GM12878 (cell line): ENCODE data around the gene RBM41. TPM values are rescaled to one million over a fixed set of nuclear protein-coding genes. Genes with fewer than 3 reads are reported as not detected.

ENCODE experiments used
- ATAC-seq: fragments of 200-7000 bp; cut with Tn5 transposase; 3 replicates; pipeline ENCODE4 v1.9.1; 2020; ENCODE audit warnings: mild to moderate bottlenecking, moderate library complexity
- BruUV-seq: library from RNA; stranded (reverse); fragments of 400-500 nt; replicated peaks from 2 replicates; lab custom pipeline; 2021; lab: Mats Ljungman, UMichigan
- CTCF ChIA-PET: fragments of 300-600 bp; sonication (Branson Sonifier 250); formaldehyde crosslinking; extraction: SDS; loops from one replicate; lab custom pipeline; 2021; ENCODE audit warnings: inconsistent platforms; lab: Yijun Ruan, JAX
- POLR2A ChIA-PET: fragments of 350-600 bp; formaldehyde crosslinking; extraction: SDS; loops from one replicate; lab custom pipeline; 2021; ENCODE audit warnings: inconsistent platforms; lab: Charles Lee
- RAD21 ChIA-PET: fragments of 300-600 bp; sonication (Branson Sonifier 250); formaldehyde crosslinking; loops from one replicate; lab custom pipeline; 2023; ENCODE audit warnings: antibody characterized with exemption; ENCODE audit not compliant: unreplicated experiment; lab: Charles Lee
- SMC1A ChIA-PET: fragments of 300-600 bp; sonication (Branson Sonifier 250); formaldehyde crosslinking; loops from one replicate; lab custom pipeline; 2023; ENCODE audit not compliant: unreplicated experiment, uncharacterized antibody; lab: Charles Lee
- DNase-seq: peaks from one replicate; pipeline ENCODE4 v3.0.0-alpha.2; 2011; ENCODE audit warnings: low read depth, low spot score
- FAIRE-seq: peaks from 3 replicates; lab custom pipeline; 2011; peaks lifted over from hg19 to GRCh38; lab: Jason Lieb, UNC
- H2AFZ ChIP-seq: 2 replicates; pipeline ENCODE4 v1.6.0; 2011; ENCODE audit warnings: low read depth, low read length, control low read depth; ENCODE audit not compliant: control insufficient read depth
- H3K27ac ChIP-seq: 2 replicates; pipeline ENCODE4 v1.5.1; 2011; ENCODE audit warnings: control low read depth; ENCODE audit not compliant: control insufficient read depth, insufficient read depth
- H3K27me3 ChIP-seq, 2 experiments: replicated peaks in 1 of 2; 2 replicates each; pipeline versions ENCODE4 v1.6.0 to v1.6.1; 2011; ENCODE audit warnings: low read length in 1 of 2; ENCODE audit not compliant: control insufficient read depth in 2 of 2, insufficient read depth in 2 of 2
- H3K36me3 ChIP-seq, 2 experiments: 2 replicates each; pipeline ENCODE4 v1.5.1; 2011; ENCODE audit warnings: low read length in 1 of 2; ENCODE audit not compliant: control insufficient read depth in 2 of 2, insufficient read depth in 2 of 2
- H3K4me1 ChIP-seq: 2 replicates; pipeline ENCODE4 v1.6.1; 2011; ENCODE audit warnings: mild to moderate bottlenecking, low read length, moderate library complexity, mixed read lengths; ENCODE audit not compliant: control insufficient read depth, insufficient read depth
- H3K4me2 ChIP-seq: 2 replicates; pipeline ENCODE4 v1.6.0; 2011; ENCODE audit warnings: control low read depth; ENCODE audit not compliant: control insufficient read depth, insufficient read depth
- H3K4me3 ChIP-seq: fragments of 200-600 bp; sonication (generic); 2 replicates; pipeline ENCODE4 v1.5.1; 2016
- H3K79me2 ChIP-seq: 2 replicates; pipeline ENCODE4 v1.6.0; 2011; ENCODE audit warnings: low read length; ENCODE audit not compliant: control insufficient read depth, insufficient read depth
- H3K9ac ChIP-seq: 2 replicates; pipeline ENCODE4 v1.8.0; 2011; ENCODE audit warnings: low read length, control low read depth, mixed read lengths; ENCODE audit not compliant: control insufficient read depth, insufficient read depth
- H3K9me3 ChIP-seq: replicated peaks from 3 replicates; pipeline ENCODE4 v1.5.1; 2011; ENCODE audit warnings: mild to moderate bottlenecking, low read length; ENCODE audit not compliant: control insufficient read depth, insufficient read depth
- H4K20me1 ChIP-seq: 2 replicates; pipeline ENCODE4 v1.6.0; 2011; ENCODE audit not compliant: control insufficient read depth, insufficient read depth
- ATF7 ChIP-seq: fragments of 450-650 bp; IDR thresholded peaks from 2 replicates; pipeline ENCODE4 v1.6.1; 2016; ENCODE audit warnings: low read depth, mild to moderate bottlenecking
- BACH1 ChIP-seq: fragments of 450-650 bp; IDR thresholded peaks from 2 replicates; pipeline ENCODE4 v1.6.1; 2017; ENCODE audit warnings: mild to moderate bottlenecking, borderline replicate concordance
- BRCA1 ChIP-seq: IDR thresholded peaks from 2 replicates; pipeline ENCODE4 v1.6.1; 2011; ENCODE audit warnings: low read depth, low read length, improper control_type of control experiment
- CHD2 ChIP-seq: IDR thresholded peaks from 2 replicates; pipeline ENCODE4 v1.6.1; 2011; ENCODE audit warnings: low read depth, low read length, improper control_type of control experiment, borderline replicate concordance
- CREM ChIP-seq: IDR thresholded peaks from 2 replicates; pipeline ENCODE4 v1.6.1; 2014; ENCODE audit warnings: antibody characterized with exemption, low read depth
- EGR1 ChIP-seq, 2 experiments: IDR thresholded peaks; 1 replicate in 1 of 2; 2 replicates in 1 of 2; pipeline ENCODE4 v1.6.1; 2011 to 2012; ENCODE audit warnings: low read depth in 2 of 2, low read length in 2 of 2, borderline replicate concordance in 1 of 2, mild to moderate bottlenecking in 1 of 2, moderate library complexity in 1 of 2
- HDAC2 ChIP-seq: fragments of 200-600 bp; sonication (generic); IDR thresholded peaks from 2 replicates; pipeline ENCODE4 v1.6.1; 2017
- MEF2A ChIP-seq: IDR thresholded peaks from 2 replicates; pipeline ENCODE4 v1.6.1; 2011; ENCODE audit warnings: low read depth, mild to moderate bottlenecking, low read length, moderate library complexity; ENCODE audit not compliant: insufficient read depth
- MXI1 ChIP-seq: fragments of 150-350 bp; IDR thresholded peaks from 2 replicates; pipeline ENCODE4 v1.6.1; 2011; ENCODE audit warnings: low read depth, mild to moderate bottlenecking, inconsistent platforms, low read length, improper control_type of control experiment
- NRF1 ChIP-seq: conservative IDR thresholded peaks from 2 replicates; pipeline ENCODE4 v1.6.1; 2011; ENCODE audit warnings: mild to moderate bottlenecking, low read depth, low read length, improper control_type of control experiment
- POLR2A ChIP-seq: IDR thresholded peaks from 2 replicates; pipeline ENCODE4 v1.6.1; 2011; ENCODE audit warnings: low read depth, mild to moderate bottlenecking, low read length
- POLR2AphosphoS2 ChIP-seq: IDR thresholded peaks from 2 replicates; pipeline ENCODE4 v1.6.1; 2011; ENCODE audit warnings: low read depth, mild to moderate bottlenecking, low read length, improper control_type of control experiment, moderate library complexity
- RUNX3 ChIP-seq: IDR thresholded peaks from 2 replicates; pipeline ENCODE4 v1.6.1; 2012; ENCODE audit warnings: low read length, inconsistent platforms
- SMAD1 ChIP-seq: fragments of 450-650 bp; IDR thresholded peaks from 2 replicates; pipeline ENCODE4 v1.6.1; 2018; ENCODE audit warnings: mild to moderate bottlenecking, low read depth; ENCODE audit not compliant: partially characterized antibody
- YBX1 ChIP-seq: fragments of 450-650 bp; IDR thresholded peaks from 2 replicates; pipeline ENCODE4 v1.6.1; 2016; ENCODE audit warnings: antibody characterized with exemption
- WGBS: methylation state at CpG from one replicate; pipeline ENCODE4 v1.1.6; 2016; ENCODE audit warnings: low lambda C conversion rate; ENCODE audit not compliant: insufficient replicate concordance, insufficient coverage; ENCODE audit errors: missing lambda C conversion rate; 5-methylcytosine and 5-hydroxymethylcytosine counted together
- in situ Hi-C: fragments of 300-500 bp; cut with MboI; formaldehyde crosslinking; loops from 9 replicates; pipeline ENCODE4 v1.14.3; 2018; ENCODE audit warnings: mixed read lengths
- intact Hi-C: fragments of 100-400 bp; cut with micrococcal nuclease; formaldehyde crosslinking; loops from one replicate; pipeline ENCODE4 v1.14.2; 2022; ENCODE audit not compliant: unreplicated experiment
- polyA plus RNA-seq, 11 experiments: library from polyadenylated mRNA; depleted of rRNA in 4 of 11; unstranded in 6 of 11; stranded (reverse) in 5 of 11; fragments of >200 nt; fragmentation: Nextera tagmentation in 4 of 11; fragmentation: Illumina TruSeq in 1 of 11; extraction: Ambion mirVana in 4 of 11; extraction: Trizol in 1 of 11; gene quantifications; 1 replicate in 1 of 11; 2 replicates in 10 of 11; pipeline versions ENCODE4 v1.2.1 to v1.2.3, GENCODE V29; 2011 to 2016; ENCODE audit warnings: inconsistent platforms in 2 of 11, missing spikeins in 2 of 11, low read depth in 1 of 11
- total RNA-seq, 4 experiments: library from RNA; depleted of rRNA in 3 of 4; stranded (reverse); fragments of >200 nt in 3 of 4; fragmentation: Illumina TruSeq in 1 of 4; extraction: Trizol in 1 of 4; gene quantifications; 2 replicates each; pipeline versions ENCODE4 v1.2.1 to v1.2.3, GENCODE V29; 2013 to 2021
- TF ChIP-seq, protein P1 (sequence below): fragments of 450-650 bp; IDR thresholded peaks from 2 replicates; pipeline ENCODE4 v1.6.1; 2017; ENCODE audit warnings: mild to moderate bottlenecking, low read depth, inconsistent platforms; ENCODE audit not compliant: poor library complexity, severe bottlenecking
- TF ChIP-seq, protein P2 (sequence below): fragments of 450-650 bp; IDR thresholded peaks from 2 replicates; pipeline ENCODE4 v1.6.1; 2014; ENCODE audit warnings: mild to moderate bottlenecking
- TF ChIP-seq, protein P3 (sequence below): fragments of 450-650 bp; formaldehyde crosslinking; IDR thresholded peaks from 2 replicates; pipeline ENCODE4 v1.5.0; 2022; ENCODE audit warnings: mild to moderate bottlenecking, missing genetic modification characterization

Gene RBM41
- total and polyA plus RNA-seq, 10 of the 15 experiments (the other 5 are each of a cell fraction or from before 2014, with no cell fraction given) = 7.7 to 19.1 (median 13.7) TPM

DNA sequence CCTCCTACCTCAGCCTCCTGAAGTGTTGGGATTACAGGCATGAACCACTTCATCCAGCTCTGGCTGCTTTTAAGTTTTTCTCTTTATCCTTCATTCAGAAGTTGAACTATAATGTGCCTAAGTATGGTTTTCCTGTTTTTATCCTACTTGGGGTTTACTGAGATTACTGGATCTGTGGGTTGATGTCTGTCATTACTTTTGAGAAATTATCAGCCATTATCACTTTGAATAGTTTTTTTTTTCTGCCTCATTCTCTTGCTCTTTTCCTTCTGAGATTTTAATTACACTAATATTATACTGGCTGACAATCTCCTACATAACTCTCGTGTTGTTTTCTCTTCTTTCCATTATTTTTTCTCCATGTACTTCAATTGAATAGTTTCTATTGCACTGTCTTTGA is 71.0 kb downstream of the RBM41 start:
- no peaks in the 10 kb centered on the region for H3K4me1 ChIP-seq
- SMC1A ChIA-PET = no interaction called here
- H3K9ac ChIP-seq = no peak overlapping the region
- ATAC-seq = no peak
- H3K79me2 ChIP-seq = no peaks in the 10 kb centered on the region
- H3K4me2 ChIP-seq = no peak overlapping the region
- H3K36me3 ChIP-seq = no peaks in the 10 kb centered on the region
- H4K20me1 ChIP-seq = no peaks in the 10 kb centered on the region
- H3K9me3 ChIP-seq = no peaks in the 10 kb centered on the region; the same call in 2 of the 3 replicates
- RAD21 ChIA-PET = no interaction called here
- in situ Hi-C loops (no loop called here), intact Hi-C loops (no loop called here)
- CTCF ChIA-PET = interaction anchor here (0.7 kb wide), 1 partner anchor 806 kb away, joined by 4 read pairs; no protein-coding TSS in a partner anchor
- no peak for FAIRE-seq
- 0% methylated on average over 1 of the region's 1 CpG for WGBS
- no peak for DNase-seq
- H3K4me3 ChIP-seq = no peak overlapping the region
- no peaks in the 10 kb centered on the region for H3K27me3 ChIP-seq
- TF ChIP-seq RUNX3 (no peak), CREM (no peak), BACH1 (no peak), HDAC2 (no peak), MEF2A (no peak), NRF1 (no peak), EGR1 (IDR thresholded peaks at IDR 0.05; ENCODE audit: borderline replicate concordance in 1 of 2, low read depth in 2 of 2, low read length in 2 of 2) (no peak), YBX1 (no peak), MXI1 (no peak), ATF7 (no peak), BRCA1 (no peak), SMAD1 (no peak), POLR2AphosphoS2 (no peak), POLR2A (no peak), CHD2 (no peak)
- TF ChIP-seq, protein P1, sequence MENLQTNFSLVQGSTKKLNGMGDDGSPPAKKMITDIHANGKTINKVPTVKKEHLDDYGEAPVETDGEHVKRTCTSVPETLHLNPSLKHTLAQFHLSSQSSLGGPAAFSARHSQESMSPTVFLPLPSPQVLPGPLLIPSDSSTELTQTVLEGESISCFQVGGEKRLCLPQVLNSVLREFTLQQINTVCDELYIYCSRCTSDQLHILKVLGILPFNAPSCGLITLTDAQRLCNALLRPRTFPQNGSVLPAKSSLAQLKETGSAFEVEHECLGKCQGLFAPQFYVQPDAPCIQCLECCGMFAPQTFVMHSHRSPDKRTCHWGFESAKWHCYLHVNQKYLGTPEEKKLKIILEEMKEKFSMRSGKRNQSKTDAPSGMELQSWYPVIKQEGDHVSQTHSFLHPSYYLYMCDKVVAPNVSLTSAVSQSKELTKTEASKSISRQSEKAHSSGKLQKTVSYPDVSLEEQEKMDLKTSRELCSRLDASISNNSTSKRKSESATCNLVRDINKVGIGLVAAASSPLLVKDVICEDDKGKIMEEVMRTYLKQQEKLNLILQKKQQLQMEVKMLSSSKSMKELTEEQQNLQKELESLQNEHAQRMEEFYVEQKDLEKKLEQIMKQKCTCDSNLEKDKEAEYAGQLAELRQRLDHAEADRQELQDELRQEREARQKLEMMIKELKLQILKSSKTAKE = no peak
- TF ChIP-seq, protein P2, sequence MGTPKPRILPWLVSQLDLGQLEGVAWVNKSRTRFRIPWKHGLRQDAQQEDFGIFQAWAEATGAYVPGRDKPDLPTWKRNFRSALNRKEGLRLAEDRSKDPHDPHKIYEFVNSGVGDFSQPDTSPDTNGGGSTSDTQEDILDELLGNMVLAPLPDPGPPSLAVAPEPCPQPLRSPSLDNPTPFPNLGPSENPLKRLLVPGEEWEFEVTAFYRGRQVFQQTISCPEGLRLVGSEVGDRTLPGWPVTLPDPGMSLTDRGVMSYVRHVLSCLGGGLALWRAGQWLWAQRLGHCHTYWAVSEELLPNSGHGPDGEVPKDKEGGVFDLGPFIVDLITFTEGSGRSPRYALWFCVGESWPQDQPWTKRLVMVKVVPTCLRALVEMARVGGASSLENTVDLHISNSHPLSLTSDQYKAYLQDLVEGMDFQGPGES = no peak
- TF ChIP-seq, protein P3, sequence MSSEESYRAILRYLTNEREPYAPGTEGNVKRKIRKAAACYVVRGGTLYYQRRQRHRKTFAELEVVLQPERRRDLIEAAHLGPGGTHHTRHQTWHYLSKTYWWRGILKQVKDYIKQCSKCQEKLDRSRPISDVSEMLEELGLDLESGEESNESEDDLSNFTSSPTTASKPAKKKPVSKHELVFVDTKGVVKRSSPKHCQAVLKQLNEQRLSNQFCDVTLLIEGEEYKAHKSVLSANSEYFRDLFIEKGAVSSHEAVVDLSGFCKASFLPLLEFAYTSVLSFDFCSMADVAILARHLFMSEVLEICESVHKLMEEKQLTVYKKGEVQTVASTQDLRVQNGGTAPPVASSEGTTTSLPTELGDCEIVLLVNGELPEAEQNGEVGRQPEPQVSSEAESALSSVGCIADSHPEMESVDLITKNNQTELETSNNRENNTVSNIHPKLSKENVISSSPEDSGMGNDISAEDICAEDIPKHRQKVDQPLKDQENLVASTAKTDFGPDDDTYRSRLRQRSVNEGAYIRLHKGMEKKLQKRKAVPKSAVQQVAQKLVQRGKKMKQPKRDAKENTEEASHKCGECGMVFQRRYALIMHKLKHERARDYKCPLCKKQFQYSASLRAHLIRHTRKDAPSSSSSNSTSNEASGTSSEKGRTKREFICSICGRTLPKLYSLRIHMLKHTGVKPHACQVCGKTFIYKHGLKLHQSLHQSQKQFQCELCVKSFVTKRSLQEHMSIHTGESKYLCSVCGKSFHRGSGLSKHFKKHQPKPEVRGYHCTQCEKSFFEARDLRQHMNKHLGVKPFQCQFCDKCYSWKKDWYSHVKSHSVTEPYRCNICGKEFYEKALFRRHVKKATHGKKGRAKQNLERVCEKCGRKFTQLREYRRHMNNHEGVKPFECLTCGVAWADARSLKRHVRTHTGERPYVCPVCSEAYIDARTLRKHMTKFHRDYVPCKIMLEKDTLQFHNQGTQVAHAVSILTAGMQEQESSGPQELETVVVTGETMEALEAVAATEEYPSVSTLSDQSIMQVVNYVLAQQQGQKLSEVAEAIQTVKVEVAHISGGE (CRISPR knock-in tag) = no peak
- H2AFZ ChIP-seq = no peak overlapping the region
- POLR2A ChIA-PET = no interaction called here
- BruUV-seq = no TSS peak
- no peak overlapping the region for H3K27ac ChIP-seq
